ENCODE data around the gene ADAP1.

GRCh38 chr7:867001-867405, 87.5 kb downstream of the ADAP1 start:
- TF ChIP-seq EZH2 (IDR thresholded peaks at IDR 0.05; ENCODE audit: borderline replicate concordance, low read depth, low read length, poor library complexity, severe bottlenecking) = no peak
- TF ChIP-seq CTCF (conservative IDR thresholded peaks at IDR 0.05; ENCODE audit: low read depth, low read length) = no peak

Measured in A673 (cell line).